Keratinocyte (primary cell): ENCODE measurements around the gene ANKRD28.
"Not testable (repeated sequence)": the region's sequence is repeated elsewhere in the genome, so short reads cannot be mapped to it uniquely, and the experiment has no call there.

Source experiments
- CTCF ChIP-seq, 3 experiments: IDR thresholded peaks in 1 of 3; conservative IDR thresholded peaks in 1 of 3; optimal IDR thresholded peaks in 1 of 3; 2 replicates in 2 of 3; 3 replicates in 1 of 3; pipeline versions ENCODE3 to v1.5.1; 2011; ENCODE audit warnings: low read length in 3 of 3, mild to moderate bottlenecking in 3 of 3, moderate library complexity in 2 of 3, control low read depth in 1 of 3, inconsistent platforms in 1 of 3; ENCODE audit not compliant: insufficient read depth in 2 of 3; ENCODE audit errors: extremely low read depth in 1 of 3
- EZH2 ChIP-seq: IDR thresholded peaks from one replicate; pipeline ENCODE4 v1.6.1; 2012; ENCODE audit warnings: inconsistent platforms, mild to moderate bottlenecking, low read length, moderate library complexity

GRCh38 chr3:15619659-15620464 lies 177.9 kb downstream of the ANKRD28 start:
- TF ChIP-seq CTCF (optimal IDR thresholded peaks at IDR 0.05 in 1 of 3, IDR thresholded peaks at IDR 0.05 in 1 of 3, conservative IDR thresholded peaks at IDR 0.05 in 1 of 3; ENCODE audit: extremely low read depth in 1 of 3, insufficient read depth in 2 of 3, low read length in 3 of 3); EZH2: not testable (repeated sequence)
